ENCODE results near the gene FYN. TPM values are rescaled to one million over a fixed set of nuclear protein-coding genes. Genes with fewer than 3 reads are reported as not detected.

Gene FYN
- polyA plus RNA-seq, 3 donors: 88.4 to 149 (median 114) TPM

DNA sequence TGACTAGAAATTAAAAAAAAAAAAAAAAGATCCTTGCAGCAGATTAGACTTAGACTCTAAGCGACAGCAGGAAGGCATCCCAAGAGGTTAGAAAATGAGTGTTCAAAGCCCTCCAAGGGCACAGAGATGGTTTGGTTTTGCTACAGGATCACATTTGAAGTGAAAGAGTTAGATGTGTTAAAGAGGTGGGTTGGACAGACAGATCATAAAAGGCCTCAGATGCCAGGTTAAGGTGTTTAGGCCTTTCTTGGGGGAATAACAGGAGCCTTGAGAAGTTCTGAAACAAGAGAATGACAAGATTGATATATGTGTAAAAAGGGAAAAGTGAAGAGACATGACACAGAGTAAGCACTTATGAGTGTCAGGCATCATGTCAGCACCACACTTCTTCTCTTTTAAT is 107.5 kb downstream of the FYN start:
- H3K4me3 Mint-ChIP-seq: no peak overlapping the region
- intact Hi-C loops (cut with micrococcal nuclease): no loop called here
- no peak overlapping the region for H3K4me2 ChIP-seq (replicated peaks; ENCODE audit: extremely low read depth, low read length, poor library complexity, severe bottlenecking)
- TF ChIP-seq CTCF (IDR thresholded peaks at IDR 0.05): no peak
- peaks cover 0 to 3% (median 0%) of the 10 kb centered on the region in 7 donors for H3K9me3 Mint-ChIP-seq
- peaks cover 56% of the 10 kb centered on the region for H3K4me1 Mint-ChIP-seq
- H3K9ac ChIP-seq (ENCODE audit: insufficient read depth, low read length, poor library complexity, severe bottlenecking): no peak overlapping the region
- H3K27me3 Mint-ChIP-seq (ENCODE audit: low read depth in 3 of 3): peaks cover 0 to 4% (median 0%) of the 10 kb centered on the region in 3 donors
- H3K4me3 ChIP-seq (replicated peaks in 1 of 3; ENCODE audit: low read depth in 2 of 3, low read length in 3 of 3): no peak overlapping the region
- peaks cover 31 to 59% of the 10 kb centered on the region in 2 donors for H3K36me3 Mint-ChIP-seq
- no peaks in the 10 kb centered on the region for H3K9me3 ChIP-seq (replicated peaks in 1 of 2; ENCODE audit: control insufficient read depth in 1 of 2, insufficient read depth in 1 of 2, low read length in 2 of 2)
- peaks cover 23 to 28% of the 10 kb centered on the region in 2 donors for H3K4me1 ChIP-seq (ENCODE audit: control insufficient read depth in 1 of 2, insufficient read depth in 2 of 2, low read length in 2 of 2)
- no CpG with 5 or more reads among the region's 1 CpG for WGBS (ENCODE audit: insufficient coverage)
- peaks cover 0 to 36% of the 10 kb centered on the region in 2 donors for H3K36me3 ChIP-seq (replicated peaks in 1 of 2; ENCODE audit: control insufficient read depth in 1 of 2, insufficient read depth in 2 of 2, low read length in 2 of 2)
- no peak overlapping the region for H2AFZ ChIP-seq (ENCODE audit: insufficient read depth, low read depth, low read length, poor library complexity, severe bottlenecking)
- H3K27ac Mint-ChIP-seq: peak overlapping the region in 3 of 7 donors; percentile 9 to 74 (median 27)
- H3K79me2 ChIP-seq (ENCODE audit: insufficient read depth, low read length): peaks cover 52% of the 10 kb centered on the region
- no peaks in the 10 kb centered on the region for H3K27me3 ChIP-seq (ENCODE audit: control insufficient read depth in 2 of 2, insufficient read depth in 2 of 2, low read length in 2 of 2)
- peaks cover 100% of the 10 kb centered on the region for H4K20me1 ChIP-seq (ENCODE audit: insufficient read depth, low read length)
- H3K27ac ChIP-seq (ENCODE audit: low read depth in 1 of 2, low read length in 2 of 2): peak overlapping the region in 1 of 2 donors; percentile 43
- no peak for DNase-seq

DNA sequence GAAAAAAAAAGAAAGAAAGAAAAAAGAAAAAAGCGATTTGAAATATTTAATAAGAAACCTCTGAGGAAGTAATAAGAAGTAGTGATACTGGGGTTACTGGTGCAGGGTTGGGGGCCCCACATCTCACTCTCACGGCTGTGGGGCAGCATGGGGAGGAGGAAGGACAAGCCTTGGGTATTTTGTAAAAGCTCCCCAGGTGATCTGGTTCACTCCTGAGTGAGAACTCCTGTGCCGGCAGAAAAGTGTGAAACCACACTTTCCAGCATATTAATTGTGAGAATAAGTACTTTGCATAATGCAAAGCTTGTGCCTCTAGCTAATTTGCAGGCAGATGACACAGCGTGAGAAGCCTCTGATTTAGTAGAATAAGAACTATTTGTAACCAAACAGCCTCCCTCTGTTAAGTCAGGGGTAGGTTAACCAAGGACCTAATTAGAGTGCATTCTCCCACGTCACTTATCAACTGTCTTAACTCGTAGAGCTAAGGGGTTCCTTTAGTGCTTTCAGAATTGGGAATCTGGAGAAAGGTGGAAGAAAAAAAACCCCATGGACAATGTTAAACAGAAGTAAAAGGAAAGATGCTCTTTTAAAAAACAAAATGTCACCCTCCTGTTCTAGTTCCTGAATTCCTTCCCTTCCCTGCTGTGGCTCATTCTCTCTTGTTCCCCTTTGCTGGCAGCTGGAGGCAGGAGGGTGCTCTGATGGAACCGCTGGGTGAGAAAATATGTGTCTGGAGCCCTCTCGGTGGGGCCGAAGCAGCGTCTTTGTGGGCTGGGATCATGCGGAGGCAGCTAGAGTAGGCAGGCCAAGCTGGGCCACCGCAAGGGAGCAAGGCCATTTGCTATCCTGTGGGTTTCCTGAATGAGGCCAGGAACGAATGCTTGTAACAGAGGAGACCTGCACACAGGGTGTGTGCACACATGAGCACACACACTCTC is 108.7 kb downstream of the FYN start:
- WGBS (ENCODE audit: insufficient coverage): 76% methylated on average over 7 of the region's 13 CpGs
- Mint-ChIP-seq H3K9me3 (peaks cover 0 to 3% (median 0%) of the 10 kb centered on the region in 7 donors), H3K4me1 (peaks cover 65% of the 10 kb centered on the region), H3K4me3 (no peak overlapping the region), H3K36me3 (peaks cover 31 to 64% of the 10 kb centered on the region in 2 donors), H3K27ac (peak overlapping the region in 5 of 7 donors; percentile 27 to 82 (median 79)), H3K27me3 (ENCODE audit: low read depth in 3 of 3) (peaks cover 0 to 4% (median 0%) of the 10 kb centered on the region in 3 donors)
- H3K27ac ChIP-seq (ENCODE audit: low read depth in 1 of 2, low read length in 2 of 2): peak overlapping the region in 1 of 2 donors; percentile 43
- no peak overlapping the region for H3K4me3 ChIP-seq (replicated peaks in 1 of 3; ENCODE audit: low read depth in 2 of 3, low read length in 3 of 3)
- peaks cover 0 to 38% of the 10 kb centered on the region in 2 donors for H3K36me3 ChIP-seq (replicated peaks in 1 of 2; ENCODE audit: control insufficient read depth in 1 of 2, insufficient read depth in 2 of 2, low read length in 2 of 2)
- H3K9ac ChIP-seq (ENCODE audit: insufficient read depth, low read length, poor library complexity, severe bottlenecking): no peak overlapping the region
- H3K79me2 ChIP-seq (ENCODE audit: insufficient read depth, low read length): peaks cover 54% of the 10 kb centered on the region
- no peak for TF ChIP-seq CTCF (IDR thresholded peaks at IDR 0.05)
- H3K4me1 ChIP-seq (ENCODE audit: control insufficient read depth in 1 of 2, insufficient read depth in 2 of 2, low read length in 2 of 2): peaks cover 23 to 29% of the 10 kb centered on the region in 2 donors
- H3K27me3 ChIP-seq (ENCODE audit: control insufficient read depth in 2 of 2, insufficient read depth in 2 of 2, low read length in 2 of 2): no peaks in the 10 kb centered on the region
- intact Hi-C loops (cut with micrococcal nuclease): no loop called here
- no peak overlapping the region for H3K4me2 ChIP-seq (replicated peaks; ENCODE audit: extremely low read depth, low read length, poor library complexity, severe bottlenecking)
- H4K20me1 ChIP-seq (ENCODE audit: insufficient read depth, low read length): peaks cover 100% of the 10 kb centered on the region
- H3K9me3 ChIP-seq (replicated peaks in 1 of 2; ENCODE audit: control insufficient read depth in 1 of 2, insufficient read depth in 1 of 2, low read length in 2 of 2): no peaks in the 10 kb centered on the region
- peak in 2 of 3 donors; percentile 19 to 23 for DNase-seq
- H2AFZ ChIP-seq (ENCODE audit: insufficient read depth, low read depth, low read length, poor library complexity, severe bottlenecking): no peak overlapping the region

Measured in CD14-positive monocyte (primary cell).